HG02938 (cell line): ENCODE results near the gene LUC7L2.
"Not testable (repeated sequence)": the region's sequence is repeated elsewhere in the genome, so short reads cannot be mapped to it uniquely, and the experiment has no call there.

Experiments
- ATAC-seq: cut with Tn5 transposase; IDR thresholded peaks from one replicate; pipeline ENCODE4 v1.9.1; 2021; ENCODE audit warnings: mild to moderate bottlenecking, moderate library complexity; ENCODE audit not compliant: unreplicated experiment

The LUC7L2 gene

GRCh38 chr7:139439375-139439774 is 79.7 kb downstream of the LUC7L2 start:
- no peak for ATAC-seq

GRCh38 chr7:139441961-139442360 is 82.3 kb downstream of the LUC7L2 start:
- ATAC-seq = no peak

- ATAC-seq = no peak
These were observed 86.6 kb downstream of the LUC7L2 start for GRCh38 chr7:139446051-139446890.

- ATAC-seq = no peak
These were observed 91.2 kb downstream of the LUC7L2 start for GRCh38 chr7:139450851-139451250.

GRCh38 chr7:139451638-139452037 is 91.9 kb downstream of the LUC7L2 start:
- no peak for ATAC-seq

GRCh38 chr7:139452958-139453672 is 93.4 kb downstream of the LUC7L2 start:
- ATAC-seq = no peak

- no peak for ATAC-seq
These were observed 94.1 kb downstream of the LUC7L2 start for GRCh38 chr7:139453673-139454321.

GRCh38 chr7:139455789-139456188 is 96.1 kb downstream of the LUC7L2 start:
- no peak for ATAC-seq

GRCh38 chr7:139456511-139456910 is 96.8 kb downstream of the LUC7L2 start:
- ATAC-seq = no peak

GRCh38 chr7:139457153-139457946 is 97.7 kb downstream of the LUC7L2 start:
- ATAC-seq = no peak

- ATAC-seq = not testable (repeated sequence)
These were observed 103.7 kb downstream of the LUC7L2 start for GRCh38 chr7:139463421-139463820.

- ATAC-seq = not testable (repeated sequence)
These were observed 104.8 kb downstream of the LUC7L2 start for GRCh38 chr7:139464511-139464910.

GRCh38 chr7:139465072-139465471 is 105.4 kb downstream of the LUC7L2 start:
- ATAC-seq = not testable (repeated sequence)

GRCh38 chr7:139467729-139468128 is 108.0 kb downstream of the LUC7L2 start:
- not testable (repeated sequence) for ATAC-seq

GRCh38 chr7:139468281-139468680 is 108.6 kb downstream of the LUC7L2 start:
- not testable (repeated sequence) for ATAC-seq

GRCh38 chr7:139471740-139472353 is 112.2 kb downstream of the LUC7L2 start:
- no peak for ATAC-seq
